PFSK-1 (cell line): ENCODE measurements around the gene GPC4.

Source experiments
- FOXP2 ChIP-seq: optimal IDR thresholded peaks from 2 replicates; pipeline ENCODE3; 2011; ENCODE audit warnings: borderline replicate concordance, control low read depth, inconsistent platforms; ENCODE audit not compliant: insufficient read depth; ENCODE audit errors: extremely low read length, extremely low read depth
- POLR2AphosphoS5 ChIP-seq: IDR thresholded peaks from 2 replicates; pipeline ENCODE4 v1.6.1; 2012; ENCODE audit warnings: low read depth, mild to moderate bottlenecking, control low read depth, low read length, moderate library complexity
- REST ChIP-seq, 2 experiments: IDR thresholded peaks; 2 replicates each; pipeline versions ENCODE4 v1.6.1 to v1.8.0; 2011 to 2012; ENCODE audit warnings: low read depth in 2 of 2, low read length in 2 of 2, control low read depth in 1 of 2, inconsistent platforms in 1 of 2, mild to moderate bottlenecking in 1 of 2, moderate library complexity in 1 of 2; ENCODE audit not compliant: insufficient read depth in 1 of 2
- SIN3A ChIP-seq: IDR thresholded peaks from 2 replicates; pipeline ENCODE4 v1.6.1; 2012; ENCODE audit warnings: mild to moderate bottlenecking, low read length, moderate library complexity, borderline replicate concordance; ENCODE audit not compliant: insufficient read depth
- TAF1 ChIP-seq: IDR thresholded peaks from 2 replicates; pipeline ENCODE4 v1.6.1; 2012; ENCODE audit warnings: low read length, control low read depth, borderline replicate concordance; ENCODE audit not compliant: insufficient read depth

The GPC4 gene

GRCh38 chrX:133265331-133265730, 150.0 kb downstream of the GPC4 start:
- TF ChIP-seq SIN3A, result no peak
- TF ChIP-seq TAF1, result no peak
- TF ChIP-seq REST (IDR thresholded peaks at IDR 0.05; ENCODE audit: insufficient read depth in 1 of 2, low read depth in 2 of 2, low read length in 2 of 2), result no peak
- no peak for TF ChIP-seq FOXP2
- TF ChIP-seq POLR2AphosphoS5, result no peak

- TF ChIP-seq TAF1 (no peak), SIN3A (no peak), FOXP2 (no peak), REST (IDR thresholded peaks at IDR 0.05; ENCODE audit: insufficient read depth in 1 of 2, low read depth in 2 of 2, low read length in 2 of 2) (no peak), POLR2AphosphoS5 (no peak)
Observed at GRCh38 chrX:133258481-133258880, 156.8 kb downstream of the GPC4 start.

- TF ChIP-seq REST (IDR thresholded peaks at IDR 0.05; ENCODE audit: insufficient read depth in 1 of 2, low read depth in 2 of 2, low read length in 2 of 2) (no peak), TAF1 (no peak), FOXP2 (no peak), SIN3A (no peak), POLR2AphosphoS5 (no peak)
Observed at GRCh38 chrX:133254666-133255065, 160.6 kb downstream of the GPC4 start.

- TF ChIP-seq FOXP2 (no peak), TAF1 (no peak), SIN3A (no peak), REST (IDR thresholded peaks at IDR 0.05; ENCODE audit: insufficient read depth in 1 of 2, low read depth in 2 of 2, low read length in 2 of 2) (no peak), POLR2AphosphoS5 (no peak)
Observed at GRCh38 chrX:133251204-133251603, 164.1 kb downstream of the GPC4 start.
